ENCODE data around the gene FERMT1. TPM values are rescaled to one million over a fixed set of nuclear protein-coding genes. Genes with fewer than 3 reads are reported as not detected.

The FERMT1 gene
- polyA plus RNA-seq, 2 donors: 10.9 to 14.0 TPM

Other genes starting within 250 kb of the FERMT1 start
- gene CHGB, start 211.5 kb downstream of the FERMT1 start, polyA plus RNA-seq: under 1 TPM; 0.08 TPM
- 10 to 100 TPM in 1 of 2 donors, 1 to 10 TPM in 1; 6.6 to 10.7 TPM for gene TRMT6, start 172.5 kb downstream of the FERMT1 start, polyA plus RNA-seq
- 1 to 10 TPM; 2.5 to 2.9 TPM for gene MCM8, start 172.4 kb downstream of the FERMT1 start, polyA plus RNA-seq
- 10 to 100 TPM; 22.4 to 30.4 TPM for gene CRLS1, start 116.9 kb downstream of the FERMT1 start, polyA plus RNA-seq
- gene LRRN4, start 69.0 kb downstream of the FERMT1 start, polyA plus RNA-seq: under 1 TPM in 1 of 2 donors, not detected in 1; 0.02 TPM